Fibroblast of villous mesenchyme (primary cell): Measurements from ENCODE around the gene NMB. TPM values are rescaled to one million over a fixed set of nuclear protein-coding genes. Genes with fewer than 3 reads are reported as not detected.

Source experiments
- DNase-seq: peaks from one replicate; pipeline ENCODE4 v3.0.0-alpha.2; 2010; ENCODE audit warnings: low read depth
- H3K4me3 ChIP-seq: 2 replicates; pipeline ENCODE4 v1.5.1; 2011; ENCODE audit warnings: low read depth, mild to moderate bottlenecking, low read length
- CTCF ChIP-seq: IDR thresholded peaks from 2 replicates; pipeline ENCODE4 v1.5.1; 2012; ENCODE audit warnings: low read depth, mild to moderate bottlenecking, low read length; ENCODE audit not compliant: insufficient read depth
- total RNA-seq: library from RNA; depleted of rRNA; stranded (reverse); fragments of >200 nt; gene quantifications from 2 replicates; pipeline ENCODE4 v1.2.3, GENCODE V29; 2012

NMB gene
- total RNA-seq, 1 donor, result 1.7 TPM

- DNase-seq, result no peak
- no peak for TF ChIP-seq CTCF
- peak overlapping the region; percentile 61 for H3K4me3 ChIP-seq
Measured at GRCh38 chr15:84657748-84658079, 285 bp downstream of the NMB start.

DNA sequence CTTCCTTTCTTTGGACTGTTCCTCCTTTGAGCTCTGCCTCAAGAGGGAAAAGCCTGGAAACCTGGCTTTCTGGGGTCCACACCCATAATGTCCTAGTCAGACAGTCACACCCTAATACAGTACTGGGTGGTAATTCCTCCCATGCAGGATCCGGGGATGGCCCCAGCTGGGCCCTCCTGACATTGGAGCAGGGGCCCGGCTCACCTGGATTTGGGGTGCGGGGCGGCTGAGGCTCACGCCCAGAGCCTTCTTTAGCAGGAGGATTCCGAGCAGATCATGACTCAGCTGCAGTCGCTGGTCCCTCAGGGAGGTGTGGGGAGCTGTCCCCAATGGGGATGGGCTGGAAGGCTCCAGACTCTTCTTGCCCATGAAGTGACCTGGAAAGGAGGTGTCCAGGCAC, 1.0 kb downstream of the NMB start:
- no peak for TF ChIP-seq CTCF
- no peak overlapping the region for H3K4me3 ChIP-seq
- no peak for DNase-seq

- H3K4me3 ChIP-seq, result peak overlapping the region; percentile 95
- DNase-seq, result peak; percentile 75
- TF ChIP-seq CTCF, result peak; percentile 67
Measured at GRCh38 chr15:84654689-84655453, 3.1 kb downstream of the NMB start.

- TF ChIP-seq CTCF, result no peak
- peak; percentile 96 for DNase-seq
- peak within 1 kb of the TSS; percentile 95 for H3K4me3 ChIP-seq
Measured at GRCh38 chr15:84653910-84654688, 3.9 kb downstream of the NMB start, which contains the start of gene WDR73. WDR73 (minus strand) TSS chr15:84654283; CDS start chr15:84654274, 9 bp downstream.

- peak overlapping the region; percentile 95 for H3K4me3 ChIP-seq
- DNase-seq, result no peak
- TF ChIP-seq CTCF, result no peak
Measured at GRCh38 chr15:84653584-84653909, 4.5 kb downstream of the NMB start.

DNA sequence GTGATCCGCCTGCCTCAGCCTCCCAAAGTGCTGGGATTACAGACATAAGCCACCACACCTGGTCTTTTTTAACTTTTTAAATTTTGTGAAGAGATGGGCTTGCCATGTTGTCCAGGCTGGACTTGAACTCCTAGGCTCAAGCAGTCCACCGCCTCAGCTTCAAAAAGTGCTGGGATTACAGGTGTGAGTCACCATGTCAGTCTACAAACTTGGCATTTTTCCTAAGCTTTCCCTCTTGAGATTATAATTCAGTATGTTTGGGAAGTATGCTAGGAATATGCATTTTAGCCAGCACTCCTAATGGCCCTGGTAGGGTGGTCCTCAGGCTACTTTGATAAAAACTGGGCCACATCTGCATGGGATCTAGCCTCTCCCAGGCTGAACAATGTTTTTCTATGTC, 8.3 kb downstream of the NMB start:
- no peak for TF ChIP-seq CTCF
- H3K4me3 ChIP-seq, result no peak overlapping the region
- DNase-seq, result no peak
